Measurements from ENCODE around the gene CEACAM6.

- no peak for TF ChIP-seq CTCF (IDR thresholded peaks at IDR 0.05 in 4 of 5, conservative IDR thresholded peaks at IDR 0.05 in 1 of 5)
- TF ChIP-seq POLR2A (IDR thresholded peaks at IDR 0.05), result no peak
These were observed 45.7 kb downstream of the CEACAM6 start for GRCh38 chr19:41801031-41801430.
